ENCODE results near the gene ESRRG. TPM values are rescaled to one million over a fixed set of nuclear protein-coding genes. Genes with fewer than 3 reads are reported as not detected.

ESRRG gene
- total RNA-seq, 1 donor from 2014 or later, result not detected

DNA sequence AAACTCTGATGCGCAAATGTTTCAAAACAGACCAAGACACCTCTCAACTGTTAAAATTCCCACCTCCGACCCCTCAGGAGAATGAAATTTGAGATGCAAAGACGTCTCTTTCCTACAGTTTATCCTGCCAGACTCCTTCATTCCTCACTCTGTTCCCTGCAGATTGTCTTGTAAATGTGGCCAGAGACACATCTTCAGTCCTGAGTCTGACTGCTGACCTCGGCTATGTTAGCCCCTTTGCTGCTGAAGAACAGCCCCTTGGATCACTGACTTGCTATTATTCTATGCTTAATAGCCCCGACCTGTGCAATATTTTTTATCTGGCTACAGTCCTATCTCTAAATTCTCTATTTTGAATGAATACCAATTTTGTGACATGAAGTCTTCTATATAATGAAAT lies 16.6 kb upstream of the ESRRG start:
- Histone ChIP-seq H3K36me3 (no peaks in the 10 kb centered on the region), H3K4me1 (no peaks in the 10 kb centered on the region), H3K27ac (no peak overlapping the region), H3K4me3 (no peak overlapping the region), H3K9me3 (no peaks in the 10 kb centered on the region), H3K27me3 (no peaks in the 10 kb centered on the region)
- DNase-seq (ENCODE audit: low spot score in 2 of 2), result no peak
- intact Hi-C loops (cut with DNase I), result no loop called here
- TF ChIP-seq, protein P1, sequence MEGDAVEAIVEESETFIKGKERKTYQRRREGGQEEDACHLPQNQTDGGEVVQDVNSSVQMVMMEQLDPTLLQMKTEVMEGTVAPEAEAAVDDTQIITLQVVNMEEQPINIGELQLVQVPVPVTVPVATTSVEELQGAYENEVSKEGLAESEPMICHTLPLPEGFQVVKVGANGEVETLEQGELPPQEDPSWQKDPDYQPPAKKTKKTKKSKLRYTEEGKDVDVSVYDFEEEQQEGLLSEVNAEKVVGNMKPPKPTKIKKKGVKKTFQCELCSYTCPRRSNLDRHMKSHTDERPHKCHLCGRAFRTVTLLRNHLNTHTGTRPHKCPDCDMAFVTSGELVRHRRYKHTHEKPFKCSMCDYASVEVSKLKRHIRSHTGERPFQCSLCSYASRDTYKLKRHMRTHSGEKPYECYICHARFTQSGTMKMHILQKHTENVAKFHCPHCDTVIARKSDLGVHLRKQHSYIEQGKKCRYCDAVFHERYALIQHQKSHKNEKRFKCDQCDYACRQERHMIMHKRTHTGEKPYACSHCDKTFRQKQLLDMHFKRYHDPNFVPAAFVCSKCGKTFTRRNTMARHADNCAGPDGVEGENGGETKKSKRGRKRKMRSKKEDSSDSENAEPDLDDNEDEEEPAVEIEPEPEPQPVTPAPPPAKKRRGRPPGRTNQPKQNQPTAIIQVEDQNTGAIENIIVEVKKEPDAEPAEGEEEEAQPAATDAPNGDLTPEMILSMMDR (IDR thresholded peaks at IDR 0.05), result no peak

DNA sequence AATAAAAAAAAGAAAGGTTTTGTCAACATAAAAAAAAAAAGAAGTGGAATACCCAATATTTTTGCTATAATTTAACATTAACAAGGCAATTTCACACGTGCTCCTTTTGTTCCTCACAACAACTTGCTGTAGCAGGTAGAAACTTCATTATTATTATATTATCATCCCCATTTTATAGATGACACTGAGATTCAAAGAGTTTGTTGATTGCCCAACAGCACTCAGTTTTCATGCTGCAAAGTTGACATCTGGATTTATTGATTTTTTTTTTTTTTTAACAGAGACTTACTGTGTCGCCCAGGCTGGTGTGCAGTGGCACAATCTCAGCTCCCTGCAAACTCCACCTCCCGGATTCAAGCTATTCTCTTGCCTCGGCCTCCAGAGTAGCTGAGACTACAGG lies 8.9 kb upstream of the ESRRG start:
- Histone ChIP-seq H3K27ac (no peak overlapping the region), H3K4me1 (no peaks in the 10 kb centered on the region), H3K36me3 (no peaks in the 10 kb centered on the region), H3K9me3 (no peaks in the 10 kb centered on the region), H3K27me3 (no peaks in the 10 kb centered on the region), H3K4me3 (no peak overlapping the region)
- no peak for DNase-seq (ENCODE audit: low spot score in 2 of 2)
- TF ChIP-seq, protein P1 (IDR thresholded peaks at IDR 0.05), result no peak
- intact Hi-C loops (cut with DNase I), result no loop called here

- Histone ChIP-seq H3K9me3 (no peaks in the 10 kb centered on the region), H3K36me3 (no peaks in the 10 kb centered on the region), H3K4me1 (no peaks in the 10 kb centered on the region), H3K27me3 (no peaks in the 10 kb centered on the region), H3K27ac (no peak overlapping the region), H3K4me3 (no peak overlapping the region)
- intact Hi-C loops (cut with DNase I), result no loop called here
- TF ChIP-seq, protein P1 (IDR thresholded peaks at IDR 0.05), result no peak
- no peak for DNase-seq (ENCODE audit: low spot score in 2 of 2)
Measured at GRCh38 chr1:216731562-216731961, 8.3 kb upstream of the ESRRG start.

GRCh38 chr1:216726435-216726834 lies 3.2 kb upstream of the ESRRG start:
- H3K36me3 ChIP-seq, result no peaks in the 10 kb centered on the region
- no peaks in the 10 kb centered on the region for H3K27me3 ChIP-seq
- intact Hi-C loops (cut with DNase I), result no loop called here
- no peaks in the 10 kb centered on the region for H3K4me1 ChIP-seq
- H3K27ac ChIP-seq, result no peak overlapping the region
- H3K4me3 ChIP-seq, result no peak overlapping the region
- no peaks in the 10 kb centered on the region for H3K9me3 ChIP-seq
- no peak for DNase-seq (ENCODE audit: low spot score in 2 of 2)
- TF ChIP-seq, protein P1 (IDR thresholded peaks at IDR 0.05), result no peak

DNA sequence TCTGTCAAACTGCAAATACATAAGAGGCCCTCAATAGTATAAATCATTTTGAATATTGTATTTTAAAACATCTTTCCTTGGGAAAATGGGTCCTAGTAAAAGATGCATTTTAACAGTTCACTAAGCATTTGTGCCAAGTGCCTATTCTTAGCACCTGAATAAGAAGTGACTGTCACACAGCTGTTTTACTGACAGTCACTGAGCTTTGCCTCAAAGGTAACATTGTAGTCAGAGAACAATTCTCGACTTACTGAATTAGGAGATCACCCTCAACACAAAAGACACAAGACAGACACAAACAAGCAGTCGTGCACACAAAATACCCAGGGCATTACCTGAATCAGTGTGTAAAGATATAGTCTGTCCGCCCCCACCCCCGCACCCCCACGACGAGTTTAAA lies 408 bp downstream of the ESRRG start:
- H3K36me3 ChIP-seq, result no peaks in the 10 kb centered on the region
- TF ChIP-seq, protein P1 (IDR thresholded peaks at IDR 0.05), result no peak
- H3K27me3 ChIP-seq, result no peaks in the 10 kb centered on the region
- no peaks in the 10 kb centered on the region for H3K4me1 ChIP-seq
- intact Hi-C loops (cut with DNase I), result no loop called here
- H3K9me3 ChIP-seq, result no peaks in the 10 kb centered on the region
- peak overlapping the region; percentile 43 to 48 for H3K4me3 ChIP-seq
- H3K27ac ChIP-seq, result no peak overlapping the region
- DNase-seq (ENCODE audit: low spot score in 2 of 2), result no peak

GRCh38 chr1:216721863-216722262 lies 1.4 kb downstream of the ESRRG start:
- DNase-seq (ENCODE audit: low spot score in 2 of 2), result no peak
- no peak overlapping the region for H3K4me3 ChIP-seq
- H3K27ac ChIP-seq, result no peak overlapping the region
- intact Hi-C loops (cut with DNase I), result no loop called here
- TF ChIP-seq, protein P1 (IDR thresholded peaks at IDR 0.05), result no peak
- H3K4me1 ChIP-seq, result no peaks in the 10 kb centered on the region
- H3K36me3 ChIP-seq, result no peaks in the 10 kb centered on the region
- no peaks in the 10 kb centered on the region for H3K27me3 ChIP-seq
- H3K9me3 ChIP-seq, result no peaks in the 10 kb centered on the region
